ENCODE data around the gene PXYLP1. TPM values are rescaled to one million over a fixed set of nuclear protein-coding genes. Genes with fewer than 3 reads are reported as not detected.

PXYLP1 gene
- total RNA-seq, 1 donor from 2014 or later, result 3.7 TPM

GRCh38 chr3:141320399-141321108 is 88.9 kb downstream of the PXYLP1 start:
- DNase-seq (ENCODE audit: low spot score) (no peak), ATAC-seq (no peak)

- ATAC-seq, result no peak
- no peak for DNase-seq (ENCODE audit: low spot score)
Observed at GRCh38 chr3:141321109-141321497, 89.5 kb downstream of the PXYLP1 start.

- DNase-seq (ENCODE audit: low spot score) (no peak), ATAC-seq (peak; percentile 84)
Observed at GRCh38 chr3:141323936-141324704, 92.5 kb downstream of the PXYLP1 start.

- no peak for DNase-seq (ENCODE audit: low spot score)
- peak; percentile 6 for ATAC-seq
Observed at GRCh38 chr3:141326123-141326522, 94.5 kb downstream of the PXYLP1 start.

GRCh38 chr3:141326626-141327025 is 95.0 kb downstream of the PXYLP1 start:
- ATAC-seq (no peak), DNase-seq (ENCODE audit: low spot score) (no peak)

- no peak for DNase-seq (ENCODE audit: low spot score)
- no peak for ATAC-seq
Observed at GRCh38 chr3:141328286-141329166, 96.9 kb downstream of the PXYLP1 start.

GRCh38 chr3:141330235-141330634 is 98.6 kb downstream of the PXYLP1 start:
- DNase-seq (ENCODE audit: low spot score), result no peak
- ATAC-seq, result no peak

- DNase-seq (ENCODE audit: low spot score) (no peak), ATAC-seq (no peak)
Observed at GRCh38 chr3:141330718-141331376, 99.2 kb downstream of the PXYLP1 start.

GRCh38 chr3:141331377-141332318 is 100.0 kb downstream of the PXYLP1 start:
- ATAC-seq, result no peak
- DNase-seq (ENCODE audit: low spot score), result no peak

GRCh38 chr3:141332416-141332815 is 100.8 kb downstream of the PXYLP1 start:
- no peak for ATAC-seq

GRCh38 chr3:141333836-141334626 is 102.4 kb downstream of the PXYLP1 start:
- ATAC-seq, result no peak
- no peak for DNase-seq (ENCODE audit: low spot score)

More at GRCh38 chr3:141332416-141332815, 100.8 kb downstream of the PXYLP1 start:
- DNase-seq (ENCODE audit: low spot score), result no peak

- ATAC-seq (no peak), DNase-seq (ENCODE audit: low spot score) (no peak)
Observed at GRCh38 chr3:141334627-141335250, 103.1 kb downstream of the PXYLP1 start.

- ATAC-seq (no peak), DNase-seq (ENCODE audit: low spot score) (no peak)
Observed at GRCh38 chr3:141335531-141336061, 104.0 kb downstream of the PXYLP1 start.

GRCh38 chr3:141336672-141337522 is 105.3 kb downstream of the PXYLP1 start:
- DNase-seq (ENCODE audit: low spot score), result no peak
- no peak for ATAC-seq

GRCh38 chr3:141337523-141337854 is 105.9 kb downstream of the PXYLP1 start:
- ATAC-seq, result no peak
- no peak for DNase-seq (ENCODE audit: low spot score)

- no peak for DNase-seq (ENCODE audit: low spot score)
- ATAC-seq, result no peak
Observed at GRCh38 chr3:141337991-141338390, 106.4 kb downstream of the PXYLP1 start.

- peak; percentile 57 for DNase-seq (ENCODE audit: low spot score)
- peak; percentile 85 for ATAC-seq
Observed at GRCh38 chr3:141338881-141339280, 107.3 kb downstream of the PXYLP1 start.
